NCI-H2107 (cell line): ENCODE measurements around the gene SAP30BP.

ENCODE experiments used
- DNase-seq: peaks from one replicate; lab custom pipeline; 2025; lab: John Stamatoyannopoulos, UW

The SAP30BP gene

GRCh38 chr17:75647061-75647460 is 20.1 kb upstream of the SAP30BP start:
- DNase-seq, result no peak

- no peak for DNase-seq
Observed at GRCh38 chr17:75647921-75648320, 19.2 kb upstream of the SAP30BP start.

- DNase-seq, result no peak
Observed at GRCh38 chr17:75649687-75650086, 17.5 kb upstream of the SAP30BP start.

GRCh38 chr17:75650874-75651273 is 16.3 kb upstream of the SAP30BP start:
- no peak for DNase-seq

- DNase-seq, result no peak
Observed at GRCh38 chr17:75652341-75652740, 14.8 kb upstream of the SAP30BP start.

GRCh38 chr17:75652934-75653549 is 14.1 kb upstream of the SAP30BP start:
- DNase-seq, result no peak

GRCh38 chr17:75654176-75654575 is 13.0 kb upstream of the SAP30BP start:
- DNase-seq, result no peak

- DNase-seq, result no peak
Observed at GRCh38 chr17:75658237-75658636, 8.9 kb upstream of the SAP30BP start.

- no peak for DNase-seq
Observed at GRCh38 chr17:75661531-75661930, 5.6 kb upstream of the SAP30BP start.

GRCh38 chr17:75662511-75662910 is 4.6 kb upstream of the SAP30BP start:
- DNase-seq, result no peak

GRCh38 chr17:75664099-75664549 is 3.0 kb upstream of the SAP30BP start:
- no peak for DNase-seq

GRCh38 chr17:75665981-75666380 is 1.2 kb upstream of the SAP30BP start:
- no peak for DNase-seq

GRCh38 chr17:75667825-75668224 is 687 bp downstream of the SAP30BP start:
- DNase-seq, result no peak

GRCh38 chr17:75668489-75668888 is 1.4 kb downstream of the SAP30BP start:
- DNase-seq, result no peak

GRCh38 chr17:75670868-75671267 is 3.7 kb downstream of the SAP30BP start:
- no peak for DNase-seq

GRCh38 chr17:75672011-75672410 is 4.9 kb downstream of the SAP30BP start:
- no peak for DNase-seq

GRCh38 chr17:75673487-75673886 is 6.3 kb downstream of the SAP30BP start:
- DNase-seq, result no peak

- DNase-seq, result no peak
Observed at GRCh38 chr17:75676461-75676860, 9.3 kb downstream of the SAP30BP start.

- DNase-seq, result no peak
Observed at GRCh38 chr17:75679706-75680211, 12.6 kb downstream of the SAP30BP start.

- DNase-seq, result no peak
Observed at GRCh38 chr17:75680431-75680830, 13.3 kb downstream of the SAP30BP start.

GRCh38 chr17:75681289-75681688 is 14.2 kb downstream of the SAP30BP start:
- no peak for DNase-seq

- no peak for DNase-seq
Observed at GRCh38 chr17:75683583-75683982, 16.4 kb downstream of the SAP30BP start.

GRCh38 chr17:75684249-75684648 is 17.1 kb downstream of the SAP30BP start:
- no peak for DNase-seq

GRCh38 chr17:75684924-75685323 is 17.8 kb downstream of the SAP30BP start:
- no peak for DNase-seq
